GM12874 (cell line): Measurements from ENCODE around the gene CASK.

Experiments
- TF ChIP-seq, protein P1 (sequence below): IDR thresholded peaks from 2 replicates; pipeline ENCODE4 v1.5.1; 2011; ENCODE audit warnings: low read depth, mild to moderate bottlenecking, control low read depth, low read length, moderate library complexity; ENCODE audit not compliant: insufficient read depth

The CASK gene

DNA sequence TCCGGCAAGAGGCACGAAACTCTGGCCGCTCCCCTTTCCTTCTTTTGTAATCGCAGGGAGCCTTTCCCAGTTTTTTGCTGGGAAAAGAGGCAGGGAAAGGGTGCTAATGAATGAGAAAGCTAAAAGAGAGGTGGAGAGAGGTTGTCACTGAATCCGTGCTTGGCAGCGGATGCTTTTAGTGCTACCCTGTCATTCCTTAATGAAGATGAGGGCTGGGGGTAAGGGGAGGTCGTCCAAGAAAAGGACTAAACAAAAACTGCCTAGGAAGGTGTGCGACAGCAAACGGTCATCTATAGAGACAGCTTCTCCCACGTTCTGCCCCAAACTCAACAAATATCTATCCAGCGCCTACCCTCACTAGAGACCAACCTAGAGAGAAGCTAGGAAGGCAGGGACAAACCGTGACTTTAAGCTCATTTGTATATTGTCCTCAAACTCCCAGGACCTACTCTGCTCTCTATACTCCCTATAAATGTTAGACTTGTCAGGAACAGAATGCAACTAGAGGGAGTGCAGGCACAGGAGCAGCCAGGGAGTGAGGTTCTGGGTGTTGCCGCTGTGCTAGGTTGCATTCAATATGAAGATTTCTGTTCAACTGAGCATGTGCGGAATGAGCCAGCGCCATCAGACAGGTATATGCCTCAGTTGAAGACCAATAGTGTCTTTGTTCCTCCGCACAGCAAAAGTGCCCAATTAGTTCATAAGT lies 777 bp upstream of the CASK start:
- TF ChIP-seq, protein P1, sequence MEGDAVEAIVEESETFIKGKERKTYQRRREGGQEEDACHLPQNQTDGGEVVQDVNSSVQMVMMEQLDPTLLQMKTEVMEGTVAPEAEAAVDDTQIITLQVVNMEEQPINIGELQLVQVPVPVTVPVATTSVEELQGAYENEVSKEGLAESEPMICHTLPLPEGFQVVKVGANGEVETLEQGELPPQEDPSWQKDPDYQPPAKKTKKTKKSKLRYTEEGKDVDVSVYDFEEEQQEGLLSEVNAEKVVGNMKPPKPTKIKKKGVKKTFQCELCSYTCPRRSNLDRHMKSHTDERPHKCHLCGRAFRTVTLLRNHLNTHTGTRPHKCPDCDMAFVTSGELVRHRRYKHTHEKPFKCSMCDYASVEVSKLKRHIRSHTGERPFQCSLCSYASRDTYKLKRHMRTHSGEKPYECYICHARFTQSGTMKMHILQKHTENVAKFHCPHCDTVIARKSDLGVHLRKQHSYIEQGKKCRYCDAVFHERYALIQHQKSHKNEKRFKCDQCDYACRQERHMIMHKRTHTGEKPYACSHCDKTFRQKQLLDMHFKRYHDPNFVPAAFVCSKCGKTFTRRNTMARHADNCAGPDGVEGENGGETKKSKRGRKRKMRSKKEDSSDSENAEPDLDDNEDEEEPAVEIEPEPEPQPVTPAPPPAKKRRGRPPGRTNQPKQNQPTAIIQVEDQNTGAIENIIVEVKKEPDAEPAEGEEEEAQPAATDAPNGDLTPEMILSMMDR, result no peak

DNA sequence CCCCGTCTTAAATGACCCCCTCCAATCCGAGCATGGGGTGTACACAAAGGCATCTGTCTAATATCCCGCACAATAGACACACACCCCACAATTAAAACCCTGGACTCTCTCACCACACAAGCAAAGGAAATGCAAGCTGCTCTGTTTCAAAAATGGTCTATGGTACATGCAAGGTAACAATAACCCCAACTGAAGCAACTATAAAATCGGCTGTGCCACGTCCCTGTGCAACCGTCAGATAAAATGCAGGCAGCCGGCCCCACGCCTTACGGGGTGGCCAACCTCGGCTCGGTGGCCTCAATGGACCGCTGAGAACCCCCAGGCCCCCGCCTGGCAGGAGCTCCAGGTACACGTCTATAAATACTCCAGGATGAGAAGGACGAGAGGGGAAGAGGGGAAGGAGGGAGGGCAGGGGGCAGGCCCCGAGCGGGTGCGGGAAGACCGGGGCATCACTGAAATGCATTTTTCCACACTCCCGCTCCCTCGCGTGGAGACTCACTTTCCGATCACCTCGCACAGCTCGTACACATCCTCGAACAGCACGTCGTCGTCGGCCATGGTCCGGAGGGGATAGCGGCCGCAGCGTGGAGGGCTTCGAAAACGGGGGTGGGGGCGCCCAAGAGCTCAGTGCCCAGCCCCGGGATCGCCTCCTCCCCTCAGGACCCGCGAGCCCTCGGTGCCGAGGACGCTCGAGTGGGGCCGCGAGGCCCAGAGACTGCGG lies 763 bp downstream of the CASK start:
- TF ChIP-seq, protein P1, result peak; percentile 15; the same call in 1 of the 2 replicates

DNA sequence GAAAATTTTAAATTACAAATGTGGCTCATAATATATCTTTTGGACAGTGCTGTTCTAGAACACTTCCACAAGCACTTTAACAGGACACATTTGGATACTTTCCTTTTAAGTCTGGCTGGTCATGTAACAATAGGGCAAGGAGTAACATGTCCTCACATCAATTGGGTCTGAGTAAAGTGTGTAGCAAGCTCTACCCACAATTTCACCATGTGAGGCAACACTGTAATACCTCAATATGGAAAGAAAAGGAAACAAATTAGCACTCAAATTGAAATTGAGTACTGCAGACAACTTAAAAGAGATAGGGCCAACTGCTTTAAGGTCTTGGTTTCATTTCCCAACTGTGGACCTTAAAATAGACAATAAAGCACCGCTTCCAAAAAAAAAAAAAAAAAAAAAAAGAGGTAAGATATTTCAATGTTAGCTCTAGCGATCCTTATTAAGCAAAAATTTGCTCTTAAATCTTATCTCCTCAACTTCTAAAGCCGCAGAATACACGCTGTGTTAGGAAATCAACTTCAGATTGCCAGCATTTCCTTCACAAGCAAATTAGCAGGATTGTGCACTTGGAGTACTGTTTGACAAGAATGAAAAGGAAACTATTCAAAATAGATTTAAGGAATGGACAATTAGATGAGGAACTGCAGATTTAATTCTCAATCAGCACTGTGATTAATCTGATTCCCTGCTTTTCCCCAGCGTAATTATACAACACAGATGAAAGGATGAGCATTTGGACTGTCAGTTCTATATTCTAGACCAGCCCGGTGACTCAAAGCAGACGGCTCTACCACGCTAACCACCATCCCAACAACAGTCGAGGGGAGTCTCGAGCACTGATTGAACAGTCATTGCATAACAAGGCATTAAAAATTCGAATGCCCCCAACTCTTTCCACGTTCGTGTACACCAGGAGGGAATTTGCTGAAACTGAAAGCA lies 1.6 kb downstream of the CASK start:
- TF ChIP-seq, protein P1, result no peak

DNA sequence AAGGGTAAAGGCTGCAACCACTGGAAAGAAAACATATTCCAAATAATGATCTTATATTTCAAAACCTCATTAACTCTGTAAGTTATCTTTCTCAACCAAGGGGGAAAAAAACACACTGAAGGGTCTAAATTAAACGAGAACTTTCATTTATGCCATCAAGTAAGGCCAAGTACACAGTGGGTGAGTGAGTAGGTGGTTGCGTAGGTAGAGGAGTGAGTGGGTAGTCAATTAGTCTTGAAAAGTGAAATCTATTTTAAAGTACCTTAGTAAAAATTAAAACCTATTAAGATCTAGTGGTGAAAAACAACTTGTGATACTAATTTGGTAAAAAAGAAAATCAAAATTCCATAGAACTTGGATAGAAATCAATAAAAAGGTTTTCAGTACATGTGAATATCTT lies 3.5 kb downstream of the CASK start:
- TF ChIP-seq, protein P1, result no peak

DNA sequence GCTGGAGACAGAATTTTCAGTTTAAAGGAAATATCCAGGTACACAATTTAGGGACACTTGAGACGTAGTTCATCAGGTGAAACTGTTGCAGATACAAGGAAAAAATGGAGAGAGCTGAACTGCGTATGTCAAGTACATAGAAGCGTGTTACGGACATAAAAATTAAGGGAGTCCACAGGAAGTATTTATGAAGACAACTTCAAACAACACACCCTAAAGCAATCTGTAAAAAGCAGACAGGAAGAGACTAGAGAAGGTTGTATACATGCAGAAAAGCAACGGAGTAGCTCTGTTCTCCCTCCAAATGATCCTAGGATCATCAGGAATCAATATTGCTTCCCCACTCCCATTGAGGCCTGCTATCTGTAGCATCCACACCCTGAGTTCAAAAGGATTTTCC lies 5.8 kb downstream of the CASK start:
- TF ChIP-seq, protein P1, result no peak

DNA sequence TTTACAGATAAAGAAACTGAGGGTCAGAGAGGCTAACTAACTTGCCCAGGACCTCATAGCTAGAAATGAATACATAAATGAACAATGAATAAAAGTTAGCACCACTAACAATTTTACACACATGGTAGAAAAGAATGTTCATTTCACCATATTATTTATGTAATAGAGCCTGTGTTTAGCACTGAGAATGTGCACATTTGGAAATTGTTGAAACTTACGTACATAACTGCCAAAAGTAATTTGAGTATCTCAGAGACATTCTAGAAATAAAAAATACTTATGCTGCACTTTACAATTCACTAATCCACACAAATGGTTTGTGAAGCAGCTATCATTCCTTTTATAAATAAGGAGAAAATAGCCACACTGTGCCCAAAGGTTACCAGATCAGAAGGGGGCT lies 9.9 kb downstream of the CASK start:
- TF ChIP-seq, protein P1, result no peak

DNA sequence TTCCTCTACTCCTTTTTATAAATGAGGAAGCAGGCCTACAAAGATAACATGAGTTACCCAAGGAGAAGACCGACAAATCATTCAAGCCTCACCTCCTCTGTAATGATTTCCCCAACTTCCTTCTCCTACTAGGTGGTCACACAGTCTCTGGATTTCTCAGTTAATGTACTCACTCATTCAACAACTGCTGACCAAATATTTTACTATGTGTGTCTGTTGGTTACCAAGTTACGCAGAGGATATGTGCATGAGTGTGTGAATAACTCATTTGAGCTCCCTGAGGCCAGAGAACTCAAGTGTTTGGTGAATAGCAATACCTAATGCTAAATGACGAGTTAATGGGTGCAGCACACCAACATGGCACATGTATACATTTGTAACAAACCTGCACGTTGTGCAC lies 10.4 kb downstream of the CASK start:
- TF ChIP-seq, protein P1, result no peak
